HEK293 (cell line): ENCODE measurements around the gene CASKIN2.
A peak's percentile ranks its signal among the peaks of the same experiment; 100 is the strongest.

Source experiments
- BCL11A ChIP-seq: fragments of 450-650 bp; formaldehyde crosslinking; IDR thresholded peaks from 2 replicates; pipeline ENCODE4 v1.5.1; 2016; ENCODE audit warnings: low read depth, missing biosample characterization, missing genetic modification characterization
- ELK4 ChIP-seq: IDR thresholded peaks from 2 replicates; pipeline ENCODE4 v1.6.1; 2011; ENCODE audit warnings: mild to moderate bottlenecking, low read depth, low read length, borderline replicate concordance
- GLI2 ChIP-seq: fragments of 450-650 bp; formaldehyde crosslinking; IDR thresholded peaks from 2 replicates; pipeline ENCODE4; 2017; ENCODE audit warnings: missing biosample characterization, missing genetic modification characterization, low read depth, borderline replicate concordance
- GLIS1 ChIP-seq: fragments of 450-650 bp; formaldehyde crosslinking; IDR thresholded peaks from 2 replicates; pipeline ENCODE4 v1.5.1; 2016; ENCODE audit warnings: missing biosample characterization, missing genetic modification characterization
- KLF10 ChIP-seq: fragments of 450-650 bp; IDR thresholded peaks from 2 replicates; pipeline ENCODE4 v1.5.1; 2018; ENCODE audit warnings: missing biosample characterization, mild to moderate bottlenecking, missing genetic modification characterization
- KLF8 ChIP-seq: fragments of 450-650 bp; formaldehyde crosslinking; IDR thresholded peaks from 2 replicates; pipeline ENCODE4 v1.5.1; 2016; ENCODE audit warnings: missing biosample characterization, missing genetic modification characterization
- KLF9 ChIP-seq: fragments of 450-650 bp; formaldehyde crosslinking; IDR thresholded peaks from 2 replicates; pipeline ENCODE4 v1.5.1; 2016; ENCODE audit warnings: missing biosample characterization, missing genetic modification characterization, low read depth
- REPIN1 ChIP-seq: fragments of 450-650 bp; formaldehyde crosslinking; IDR thresholded peaks from 2 replicates; pipeline ENCODE4 v1.5.1; 2017; ENCODE audit warnings: missing biosample characterization, missing genetic modification characterization, low read depth
- TCF7L2 ChIP-seq: IDR thresholded peaks from 2 replicates; pipeline ENCODE4 v1.6.1; 2011; ENCODE audit warnings: low read depth, mild to moderate bottlenecking, inconsistent platforms, low read length, moderate library complexity, borderline replicate concordance
- TRIM28 ChIP-seq: IDR thresholded peaks from 2 replicates; pipeline ENCODE4 v1.6.1; 2011; ENCODE audit warnings: low read length, control low read depth, borderline replicate concordance
- WT1 ChIP-seq: fragments of 450-650 bp; formaldehyde crosslinking; IDR thresholded peaks from 2 replicates; pipeline ENCODE4 v1.5.1; 2016; ENCODE audit warnings: missing biosample characterization, missing genetic modification characterization
- ZBTB11 ChIP-seq: fragments of 450-650 bp; formaldehyde crosslinking; conservative IDR thresholded peaks from 2 replicates; pipeline ENCODE4 v1.5.1; 2016; ENCODE audit warnings: low read depth, missing biosample characterization, missing genetic modification characterization
- ZBTB26 ChIP-seq: fragments of 450-650 bp; formaldehyde crosslinking; optimal IDR thresholded peaks from 2 replicates; pipeline ENCODE3; 2016; ENCODE audit warnings: missing biosample characterization, mild to moderate bottlenecking, missing genetic modification characterization
- ZBTB44 ChIP-seq: fragments of 450-650 bp; IDR thresholded peaks from 2 replicates; pipeline ENCODE4 v1.5.1; 2018; ENCODE audit warnings: missing biosample characterization, mild to moderate bottlenecking, missing genetic modification characterization
- ZBTB8A ChIP-seq: fragments of 450-650 bp; formaldehyde crosslinking; IDR thresholded peaks from 2 replicates; pipeline ENCODE4 v1.5.1; 2016; ENCODE audit warnings: missing biosample characterization, missing genetic modification characterization
- ZNF114 ChIP-seq: fragments of 450-650 bp; formaldehyde crosslinking; IDR thresholded peaks from 2 replicates; pipeline ENCODE4 v1.5.0; 2017; ENCODE audit warnings: missing biosample characterization, missing genetic modification characterization
- ZNF121 ChIP-seq: fragments of 450-650 bp; formaldehyde crosslinking; IDR thresholded peaks from 2 replicates; pipeline ENCODE4 v1.5.1; 2016; ENCODE audit warnings: missing biosample characterization, missing genetic modification characterization
- ZNF132 ChIP-seq: fragments of 450-650 bp; formaldehyde crosslinking; IDR thresholded peaks from 2 replicates; pipeline ENCODE4 v1.5.1; 2017; ENCODE audit warnings: missing biosample characterization, missing genetic modification characterization, borderline replicate concordance
- ZNF169 ChIP-seq: fragments of 450-650 bp; formaldehyde crosslinking; IDR thresholded peaks from 2 replicates; pipeline ENCODE4 v1.5.1; 2016; ENCODE audit warnings: missing biosample characterization, missing genetic modification characterization
- ZNF18 ChIP-seq: fragments of 450-650 bp; formaldehyde crosslinking; IDR thresholded peaks from 2 replicates; pipeline ENCODE4 v1.5.1; 2016; ENCODE audit warnings: missing biosample characterization, missing genetic modification characterization
- ZNF211 ChIP-seq: fragments of 450-650 bp; formaldehyde crosslinking; IDR thresholded peaks from 2 replicates; pipeline ENCODE4 v1.5.1; 2016; ENCODE audit warnings: low read depth, missing biosample characterization, missing genetic modification characterization
- ZNF24 ChIP-seq: fragments of 450-650 bp; formaldehyde crosslinking; IDR thresholded peaks from 2 replicates; pipeline ENCODE4 v1.5.1; 2016; ENCODE audit warnings: missing biosample characterization, missing genetic modification characterization
- ZNF449 ChIP-seq: fragments of 450-650 bp; formaldehyde crosslinking; IDR thresholded peaks from 2 replicates; pipeline ENCODE4 v1.5.1; 2017; ENCODE audit warnings: missing biosample characterization, mild to moderate bottlenecking, missing genetic modification characterization, moderate library complexity
- ZNF488 ChIP-seq: fragments of 450-650 bp; formaldehyde crosslinking; IDR thresholded peaks from 2 replicates; pipeline ENCODE4 v1.5.1; 2016; ENCODE audit warnings: missing biosample characterization, missing genetic modification characterization
- ZNF561 ChIP-seq: fragments of 450-650 bp; IDR thresholded peaks from 2 replicates; pipeline ENCODE4 v1.5.1; 2018; ENCODE audit warnings: missing biosample characterization, missing genetic modification characterization, borderline replicate concordance
- ZNF621 ChIP-seq: fragments of 450-650 bp; formaldehyde crosslinking; IDR thresholded peaks from 2 replicates; pipeline ENCODE4 v1.5.1; 2017; ENCODE audit warnings: missing biosample characterization, missing genetic modification characterization
- ZNF747 ChIP-seq: fragments of 450-650 bp; formaldehyde crosslinking; IDR thresholded peaks from 2 replicates; pipeline ENCODE4 v1.5.1; 2016; ENCODE audit warnings: missing biosample characterization, missing genetic modification characterization
- ZNF776 ChIP-seq: fragments of 450-650 bp; formaldehyde crosslinking; IDR thresholded peaks from 2 replicates; pipeline ENCODE4 v1.5.0; 2017; ENCODE audit warnings: missing biosample characterization, missing genetic modification characterization, borderline replicate concordance
- ZNF777 ChIP-seq: fragments of 450-650 bp; formaldehyde crosslinking; IDR thresholded peaks from 2 replicates; pipeline ENCODE4 v1.5.1; 2017; ENCODE audit warnings: missing biosample characterization, missing genetic modification characterization, borderline replicate concordance
- ZNF792 ChIP-seq: fragments of 450-650 bp; formaldehyde crosslinking; IDR thresholded peaks from 2 replicates; pipeline ENCODE4 v1.5.1; 2016; ENCODE audit warnings: missing biosample characterization, missing genetic modification characterization

Gene CASKIN2

GRCh38 chr17:75516255-75516618 is 900 bp upstream of the CASKIN2 start, which contains the start of gene TSEN54 (continued):
- TF ChIP-seq ZNF449 (tag by site-specific recombination) (no peak; the same call in 1 of the 2 replicates), BCL11A (tag by site-specific recombination) (0 out of 2 replicates have a peak, but pooled peaks have one; percentile 10), ZNF747 (tag by site-specific recombination) (no peak), REPIN1 (no peak; the same call in 1 of the 2 replicates), ZNF169 (tag by site-specific recombination) (no peak), ZNF18 (tag by site-specific recombination) (no peak), ZNF776 (no peak), KLF10 (tag by site-specific recombination) (peak; percentile 72; the same call in 1 of the 2 replicates), KLF8 (tag by site-specific recombination) (peak; percentile 94), KLF9 (peak; percentile 89), TRIM28 (no peak), ZNF792 (no peak), ZNF132 (tag by site-specific recombination) (no peak), ZBTB26 (tag by site-specific recombination) (peak; percentile 1), ZBTB44 (peak; percentile 89), WT1 (no peak), GLIS1 (no peak), ZBTB11 (tag by site-specific recombination) (peak; percentile 67), ZNF114 (tag by site-specific recombination) (no peak), ZNF561 (tag by site-specific recombination) (peak; percentile 93; the same call in 1 of the 2 replicates), ZNF621 (tag by site-specific recombination) (no peak), GLI2 (tag by site-specific recombination) (no peak), ZNF24 (tag by site-specific recombination) (0 out of 2 replicates have a peak, but pooled peaks have one; percentile 12), ZNF488 (tag by site-specific recombination) (no peak), ZNF121 (no peak), ZBTB8A (no peak; the same call in none of the 2 replicates), TCF7L2 (no peak), ZNF777 (tag by site-specific recombination) (no peak; the same call in none of the 2 replicates), ZNF211 (tag by site-specific recombination) (no peak), ELK4 (peak; percentile 62; the same call in 1 of the 2 replicates)
